NCI-H2196 treated with DMSO at 0.1 percent for 48 hours (cell line): Measurements from ENCODE around the gene HSPA12A.

ENCODE experiments used
- DNase-seq: peaks from one replicate; lab custom pipeline; 2025; ENCODE audit not compliant: unreplicated experiment; lab: John Stamatoyannopoulos, UW

Gene HSPA12A

DNA sequence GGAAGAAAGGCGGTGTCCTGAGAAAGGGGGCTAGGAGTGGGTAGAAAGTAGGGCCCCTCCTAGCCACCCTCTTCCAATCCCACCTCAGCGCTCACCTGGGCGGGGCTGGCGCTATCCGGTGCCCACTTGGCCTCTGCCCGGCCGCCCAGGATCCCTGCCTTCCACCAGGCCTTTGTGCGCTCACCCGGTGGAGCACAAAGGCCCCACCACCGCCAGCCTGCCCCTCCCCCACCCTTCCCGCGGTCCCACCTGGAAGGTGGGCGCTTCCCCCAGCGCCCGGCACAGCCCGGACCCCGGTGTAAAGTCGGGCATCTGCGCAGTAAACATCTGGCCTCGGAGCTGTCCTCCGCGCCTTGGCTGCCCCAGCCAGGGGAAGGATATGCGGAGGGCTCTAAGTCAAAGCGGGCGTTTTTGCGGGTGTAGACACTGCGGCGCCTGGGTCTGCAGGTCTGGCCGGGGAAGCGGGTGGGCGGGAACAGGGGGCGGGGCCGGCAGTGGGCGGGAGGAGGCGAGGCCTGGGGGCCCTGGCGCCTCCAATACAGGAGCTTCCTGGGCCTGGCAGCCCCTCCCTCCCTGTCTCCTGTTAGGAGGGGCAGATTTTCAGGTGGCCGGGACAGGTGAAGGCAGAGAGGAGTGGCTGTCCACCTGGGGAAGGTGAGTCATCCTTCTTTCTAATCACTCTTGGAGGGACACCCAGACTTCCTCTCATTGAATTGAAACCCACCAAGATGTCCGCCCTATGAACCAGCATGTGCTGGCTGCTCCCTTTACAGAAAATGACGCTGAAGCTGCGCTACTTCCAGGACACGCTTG, 72.3 kb downstream of the HSPA12A start:
- no peak for DNase-seq

DNA sequence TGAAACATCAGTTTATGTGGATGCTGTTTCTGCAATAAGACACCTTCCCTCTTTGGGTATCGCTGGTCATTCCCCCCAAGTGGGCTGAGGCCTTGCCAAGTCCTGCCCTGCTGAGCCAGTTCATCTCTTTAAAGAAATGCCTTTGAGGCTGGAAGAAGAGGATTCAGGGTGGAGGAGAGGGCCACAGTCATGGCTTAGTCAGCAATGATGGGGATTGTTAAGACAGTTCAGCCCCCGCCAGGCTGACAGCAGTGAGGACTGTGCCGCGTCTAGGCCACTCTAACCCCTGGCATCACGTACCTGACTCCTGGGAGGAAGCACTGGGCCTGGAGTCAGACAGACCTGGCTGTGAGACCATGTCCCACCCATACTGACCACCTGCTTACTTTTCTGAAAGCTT, 73.3 kb downstream of the HSPA12A start:
- DNase-seq, result no peak

DNA sequence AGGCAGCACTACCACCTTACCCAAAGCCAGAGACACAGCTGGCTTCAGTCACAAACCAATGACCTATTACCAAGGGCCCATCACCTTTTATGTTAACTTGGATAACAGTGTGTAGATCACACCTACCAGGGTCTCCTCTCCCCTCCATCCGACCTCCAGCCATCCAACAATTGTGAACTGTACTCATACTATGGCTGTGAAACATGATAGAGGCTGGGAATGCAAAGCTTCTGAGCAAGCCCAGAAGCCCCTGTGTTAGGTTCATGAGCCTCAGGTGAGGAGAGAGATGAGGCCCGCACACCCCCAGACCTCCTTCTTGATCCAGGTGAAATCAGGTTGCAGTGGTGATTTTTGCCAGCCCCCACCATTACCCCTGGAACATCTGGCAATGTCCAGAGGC, 73.9 kb downstream of the HSPA12A start:
- DNase-seq, result no peak

DNA sequence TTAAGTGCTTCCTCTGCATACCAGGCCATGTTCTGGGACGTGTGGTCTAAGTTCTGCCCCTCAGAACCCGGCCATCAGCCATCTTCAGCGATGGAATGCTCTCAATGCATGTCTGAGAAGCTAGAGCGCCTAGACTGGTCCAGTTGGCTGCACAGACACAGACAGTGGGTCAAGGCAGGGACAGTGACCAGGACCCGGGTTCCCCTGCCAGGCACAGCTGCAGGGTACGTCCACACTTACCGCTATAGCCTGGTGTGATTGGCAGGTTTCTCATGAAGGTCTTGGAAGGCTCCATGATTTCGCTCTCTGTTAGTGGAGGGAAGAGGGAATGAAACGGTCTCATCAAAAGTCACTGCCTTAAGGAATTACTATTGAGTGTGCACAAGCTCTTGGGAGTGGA, 74.3 kb downstream of the HSPA12A start:
- no peak for DNase-seq

DNA sequence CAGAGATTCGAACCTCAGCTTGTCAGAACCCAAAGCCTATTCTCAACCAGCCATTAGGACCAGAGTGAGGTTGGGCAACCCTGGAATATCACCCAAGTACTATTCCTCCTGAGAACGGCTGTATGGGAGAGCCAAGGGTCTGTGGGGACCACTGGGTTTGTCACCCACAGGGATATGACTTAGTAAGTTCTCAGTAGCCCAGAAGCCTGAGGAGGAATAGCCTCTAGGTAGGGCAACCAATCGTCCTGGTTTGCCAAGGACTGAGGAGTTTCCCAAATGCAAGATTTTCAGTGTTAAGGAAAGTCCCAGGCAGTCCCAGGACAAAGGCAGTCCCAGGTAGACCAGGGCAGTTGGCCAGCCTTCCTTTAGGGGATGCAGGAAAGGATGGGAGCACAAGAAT, 74.9 kb downstream of the HSPA12A start:
- no peak for DNase-seq

DNA sequence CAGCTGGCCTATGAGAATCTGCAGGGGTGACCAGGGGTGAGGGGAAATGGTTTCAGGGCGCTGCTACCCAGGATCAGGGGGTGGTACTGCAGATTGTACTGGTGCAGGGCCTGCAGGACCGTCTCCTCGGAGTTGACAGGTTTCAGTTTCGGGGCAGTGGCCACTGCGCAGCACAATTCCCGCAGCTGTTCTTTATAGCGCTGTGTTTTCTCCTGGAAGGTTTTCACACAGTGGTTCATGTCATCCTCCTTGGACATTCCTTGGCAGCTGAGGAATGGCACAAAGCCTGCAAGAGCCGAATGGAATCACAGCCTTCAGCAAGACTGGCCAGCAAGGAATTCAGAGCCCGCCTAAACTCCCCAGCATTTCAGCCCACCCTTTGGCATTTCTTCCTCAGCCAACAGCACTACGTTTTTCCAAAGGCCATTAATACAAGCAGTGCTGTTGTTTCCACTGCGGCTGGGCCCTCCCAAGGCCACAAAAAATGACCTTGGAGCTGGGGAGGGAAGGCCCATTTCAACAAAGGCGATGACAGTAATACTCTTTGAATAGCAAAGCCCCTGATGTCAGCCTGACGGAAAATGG, 76.7 kb downstream of the HSPA12A start:
- DNase-seq, result no peak

DNA sequence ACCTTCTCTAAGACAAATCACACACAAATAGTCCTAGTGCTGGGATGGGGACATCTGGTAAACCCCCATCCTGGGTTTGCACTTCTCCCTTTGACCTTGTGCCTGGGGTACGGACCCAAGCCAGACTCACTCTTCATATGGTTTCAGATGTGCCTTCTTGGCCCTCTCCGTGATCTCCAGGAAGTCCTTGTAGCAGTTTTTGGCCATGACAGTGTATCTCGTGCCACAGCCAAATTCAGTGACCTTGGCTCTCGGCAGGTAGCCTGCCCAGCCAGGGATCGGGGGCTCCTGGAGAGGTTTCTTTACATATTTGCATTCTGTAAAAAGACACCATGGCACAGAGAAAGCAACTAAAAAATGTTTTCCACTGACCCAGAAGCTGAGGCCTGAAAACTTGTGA, 77.7 kb downstream of the HSPA12A start:
- DNase-seq, result no peak

DNA sequence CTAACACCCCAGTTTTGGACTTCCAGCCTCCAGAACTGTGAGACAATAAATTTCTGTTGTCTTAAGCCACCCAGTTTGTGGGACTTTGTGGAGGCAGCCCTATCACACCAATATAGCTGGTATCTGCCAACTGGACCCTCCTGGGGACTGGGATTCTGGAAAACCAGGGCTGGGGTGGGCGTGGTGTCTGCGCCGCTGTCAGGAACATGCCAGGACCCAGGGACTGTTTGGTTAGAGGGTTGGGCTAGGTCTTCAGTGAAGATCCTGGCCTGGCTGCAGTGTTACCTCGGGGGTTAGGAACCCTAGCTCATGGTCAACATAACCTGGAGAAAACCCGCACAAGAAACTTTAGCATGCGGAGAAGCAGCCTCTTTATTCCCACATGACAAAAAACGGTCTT, 79.0 kb downstream of the HSPA12A start:
- no peak for DNase-seq

DNA sequence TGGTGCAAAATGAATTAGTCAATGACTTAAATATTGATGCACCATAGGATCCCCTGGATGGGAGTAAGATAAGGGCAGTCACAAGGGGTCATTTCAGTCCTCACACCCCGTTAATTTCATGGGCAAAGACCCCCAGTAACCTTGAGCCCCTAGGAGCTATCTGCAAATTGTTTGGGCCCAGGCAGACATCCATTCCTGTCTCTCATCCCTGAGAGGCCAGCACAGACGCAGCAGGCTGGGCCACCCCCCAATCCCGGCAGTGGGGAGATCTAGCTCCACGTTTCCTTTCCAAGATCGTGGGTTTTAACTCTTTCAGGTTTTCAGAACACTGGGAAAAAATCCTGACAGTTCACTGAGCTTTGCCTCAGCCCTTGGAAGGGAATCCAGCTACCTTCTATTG, 81.5 kb downstream of the HSPA12A start:
- DNase-seq, result no peak

DNA sequence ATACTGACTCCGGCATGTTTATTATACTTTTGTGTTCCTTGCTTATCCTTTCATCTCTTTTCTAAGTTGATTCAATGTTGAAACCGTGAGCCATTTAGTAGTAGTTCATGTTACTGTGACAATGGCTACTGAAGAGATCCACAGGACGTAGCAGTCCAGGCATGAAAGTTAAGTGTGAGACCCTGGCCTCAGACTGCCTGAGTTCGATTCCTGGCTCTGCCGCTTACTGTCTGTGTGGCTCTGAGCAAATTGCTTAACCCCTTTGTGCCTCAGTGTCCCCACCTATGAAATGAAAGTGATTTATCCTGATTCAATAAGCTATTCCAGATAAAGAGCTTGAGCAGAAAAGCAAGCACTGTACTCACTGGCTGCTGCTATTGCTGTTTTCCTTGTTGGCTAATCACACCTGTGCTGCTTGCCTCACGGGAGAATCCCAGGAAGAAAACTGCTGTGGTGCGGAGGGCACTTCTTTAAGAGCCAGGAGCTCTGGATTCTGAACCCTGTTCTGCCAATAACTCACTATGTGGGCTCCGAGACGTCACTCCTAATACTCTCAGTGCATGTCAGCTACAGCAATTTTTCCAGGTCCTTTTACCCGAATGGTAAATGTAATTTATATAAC, 83.2 kb downstream of the HSPA12A start:
- no peak for DNase-seq

DNA sequence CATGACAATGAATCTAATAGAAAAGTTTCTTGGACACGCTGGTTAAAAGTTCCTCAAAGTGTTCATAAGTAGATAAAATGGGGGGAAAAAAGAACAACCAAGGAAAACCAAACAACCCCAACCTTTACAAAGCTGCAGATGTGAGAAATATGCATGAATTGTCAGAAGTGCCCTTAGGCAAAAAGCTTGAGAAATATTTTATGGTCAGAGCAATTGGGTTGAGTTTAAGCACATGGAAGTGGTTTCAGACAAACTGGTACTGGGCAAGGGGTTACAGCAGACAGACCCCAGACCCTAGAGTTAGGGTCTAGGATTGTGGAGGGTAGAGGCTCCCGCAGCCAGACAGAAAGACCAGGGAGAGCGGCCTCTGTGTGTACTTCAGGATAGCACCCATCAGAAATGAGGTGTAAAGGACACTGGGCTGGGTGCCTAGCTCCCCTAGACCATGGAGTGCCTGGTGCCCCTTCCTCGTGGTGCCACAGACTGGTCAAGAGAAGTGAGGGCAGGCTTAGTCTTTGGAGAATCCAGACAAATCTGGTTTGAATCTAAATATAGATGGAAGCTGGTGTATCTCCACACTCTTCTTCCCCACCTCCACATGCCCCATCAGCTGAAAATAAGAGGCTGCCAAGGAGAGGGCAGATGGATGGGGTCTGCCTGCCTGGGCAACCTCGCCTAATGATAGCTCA, 84.4 kb downstream of the HSPA12A start:
- DNase-seq, result no peak

DNA sequence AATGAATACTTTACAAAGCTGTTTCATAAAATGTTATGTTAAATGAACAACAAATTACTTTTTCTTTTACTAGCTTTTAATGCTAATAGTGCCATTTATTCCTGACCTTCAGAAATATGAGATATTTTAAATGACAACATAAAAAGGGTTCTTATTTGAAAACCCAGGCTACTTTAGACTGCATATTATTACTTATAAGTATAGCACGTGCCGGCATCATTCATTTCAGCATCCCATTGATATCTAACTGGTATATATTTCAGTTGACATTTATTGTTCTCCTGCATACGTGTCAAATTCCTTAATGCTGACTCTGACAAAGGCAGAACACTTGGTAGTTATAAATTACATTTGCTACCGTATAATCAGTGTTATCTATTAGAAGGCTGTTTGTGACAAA, 86.3 kb downstream of the HSPA12A start:
- no peak for DNase-seq

DNA sequence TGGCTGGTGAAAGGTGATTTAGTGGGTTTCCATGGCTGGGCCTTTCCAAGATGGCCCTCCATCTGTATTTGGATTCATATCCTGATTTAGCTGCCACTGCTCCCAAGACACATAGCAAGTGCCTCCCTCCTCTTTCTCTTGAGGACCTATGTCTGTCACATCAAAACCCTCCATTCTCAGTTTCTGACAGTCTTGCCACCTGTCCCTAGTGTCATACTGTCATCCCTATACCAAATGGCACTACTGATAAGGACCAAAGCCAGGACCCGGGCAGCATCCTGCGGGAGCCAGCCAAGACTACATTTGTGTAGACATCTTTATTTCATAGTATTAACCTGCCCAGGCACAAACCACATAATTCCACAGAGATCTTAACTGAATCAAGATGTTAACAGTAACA, 86.8 kb downstream of the HSPA12A start:
- DNase-seq, result no peak

DNA sequence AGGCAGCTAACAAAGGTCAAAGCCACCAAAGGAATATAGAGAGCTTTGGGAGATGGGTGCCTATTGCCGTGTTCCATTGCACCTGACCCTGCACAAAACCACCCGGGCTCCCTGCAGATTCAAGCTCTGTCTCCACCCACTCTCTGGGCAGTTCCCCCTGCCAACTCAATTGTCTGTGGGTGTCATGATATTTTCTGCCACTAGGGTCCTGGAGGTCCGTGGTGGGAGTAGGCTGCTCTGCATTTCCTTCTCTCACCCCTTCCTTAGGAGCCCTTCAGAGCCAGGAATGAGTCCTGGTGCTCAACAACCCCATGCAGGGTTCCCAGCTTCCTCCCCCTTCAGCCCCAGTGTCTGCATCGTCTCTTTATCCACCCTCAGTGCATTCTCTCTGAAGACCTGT, 87.5 kb downstream of the HSPA12A start:
- DNase-seq, result no peak

DNA sequence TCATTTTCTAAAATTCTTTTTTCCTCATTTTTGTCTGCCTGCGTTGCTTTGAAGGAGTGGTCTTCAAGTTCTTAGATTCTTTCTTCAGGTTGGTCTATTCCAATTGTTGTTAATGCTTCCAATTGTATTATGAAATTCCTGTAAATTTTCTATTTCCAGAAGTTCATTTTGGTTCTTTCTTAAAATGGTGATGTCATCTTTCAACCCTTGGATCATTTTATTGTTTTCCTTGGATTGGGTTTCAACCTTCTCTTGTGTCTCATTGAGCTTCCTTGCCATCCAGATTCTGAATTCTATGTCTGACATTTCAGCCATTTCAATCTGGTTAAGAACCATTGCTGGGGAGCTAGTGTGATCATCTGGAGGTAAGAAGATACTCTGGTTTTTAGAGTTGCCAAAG, 88.5 kb downstream of the HSPA12A start:
- DNase-seq, result no peak

DNA sequence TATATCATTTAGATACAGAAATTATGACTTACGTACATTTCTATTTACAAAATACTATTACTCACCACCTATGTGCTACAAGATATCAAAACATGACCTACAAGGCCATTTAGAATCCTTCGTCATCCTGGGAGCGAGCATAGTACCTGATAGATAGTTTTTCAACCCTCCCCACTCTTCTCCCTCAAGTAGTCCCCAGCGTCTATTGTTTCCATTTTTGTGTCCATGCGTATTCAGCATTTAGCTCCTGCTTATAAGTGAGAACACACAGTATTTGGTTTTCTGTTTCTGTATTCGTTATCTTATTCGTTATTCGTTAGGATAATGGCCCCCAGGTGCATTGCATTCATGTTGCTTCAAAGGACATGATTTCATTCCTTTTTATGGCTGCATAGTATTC, 93.5 kb downstream of the HSPA12A start:
- DNase-seq, result no peak

DNA sequence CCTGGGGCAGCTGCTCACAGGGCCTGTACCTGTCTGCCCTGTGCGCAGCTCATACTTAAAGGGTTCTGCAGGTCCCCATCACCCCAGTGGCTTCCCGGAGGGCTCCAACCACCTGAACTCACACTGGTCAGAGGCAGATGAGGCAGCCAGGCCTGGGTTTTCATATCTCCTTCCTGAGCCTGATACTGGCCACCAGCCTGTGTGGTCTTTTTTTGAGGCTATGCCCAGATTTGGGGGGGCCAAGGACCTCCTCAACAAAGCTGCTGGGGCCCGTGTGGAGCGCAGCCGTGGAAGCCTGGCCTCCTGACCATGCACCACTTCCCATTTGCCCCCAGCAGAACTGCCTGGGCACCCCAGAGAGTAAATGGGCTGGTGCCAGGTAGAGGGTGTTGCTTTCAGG, 95.9 kb downstream of the HSPA12A start:
- no peak for DNase-seq

DNA sequence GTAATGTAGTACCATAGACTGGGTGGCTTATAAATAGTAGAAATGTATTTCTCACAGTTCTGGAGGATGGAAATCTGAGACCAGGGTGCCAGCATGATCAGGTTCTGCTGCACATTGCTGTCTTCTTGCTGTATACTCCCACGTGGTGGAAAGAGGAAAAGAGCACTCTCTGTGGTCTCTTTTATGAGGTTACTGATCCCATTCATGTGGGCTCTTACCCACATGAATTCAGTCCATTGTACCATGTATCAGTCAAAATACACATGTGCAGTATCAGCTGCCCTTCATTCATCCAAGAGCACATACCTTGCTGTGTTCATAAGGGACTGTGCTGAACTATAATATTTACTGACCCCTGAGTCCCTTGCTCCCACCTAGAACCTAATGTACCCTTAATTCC, 104.5 kb downstream of the HSPA12A start:
- no peak for DNase-seq

DNA sequence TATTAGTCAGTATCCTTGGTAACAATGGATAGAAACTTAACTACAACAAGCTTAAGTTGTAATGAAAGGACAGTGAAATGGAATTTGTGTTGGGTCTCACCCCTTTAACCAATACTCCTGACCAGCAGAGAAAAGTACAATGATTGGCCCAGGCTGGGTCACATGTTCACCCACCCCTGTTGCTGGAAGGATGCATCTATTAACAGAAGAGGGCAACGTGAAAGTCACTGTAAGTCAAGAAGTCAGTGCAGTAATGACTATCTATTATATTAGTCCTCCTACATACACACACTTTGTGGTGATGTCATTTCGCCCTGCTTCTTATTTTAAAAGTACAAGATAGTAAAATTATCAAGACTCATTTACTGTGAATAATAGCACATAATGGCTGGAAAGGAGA, 105.4 kb downstream of the HSPA12A start:
- no peak for DNase-seq

DNA sequence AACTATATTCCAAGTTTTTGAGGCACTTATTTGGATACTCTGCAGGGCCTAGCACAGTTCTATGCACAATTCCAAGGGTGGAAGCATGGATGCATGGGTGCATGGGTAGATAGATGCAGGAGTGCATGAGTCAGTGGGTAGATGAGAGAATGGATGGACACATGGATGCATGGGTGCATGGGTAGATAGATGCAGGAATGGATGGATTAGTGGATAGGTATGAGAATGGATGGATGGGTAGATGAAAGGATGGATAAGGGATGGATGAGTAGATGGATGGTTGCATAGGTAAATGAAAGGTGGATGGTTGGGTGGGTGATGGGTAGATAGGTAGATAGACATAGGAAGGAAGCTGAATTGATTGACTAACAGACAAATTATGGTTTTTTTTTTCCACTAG, 106.0 kb downstream of the HSPA12A start:
- no peak for DNase-seq

DNA sequence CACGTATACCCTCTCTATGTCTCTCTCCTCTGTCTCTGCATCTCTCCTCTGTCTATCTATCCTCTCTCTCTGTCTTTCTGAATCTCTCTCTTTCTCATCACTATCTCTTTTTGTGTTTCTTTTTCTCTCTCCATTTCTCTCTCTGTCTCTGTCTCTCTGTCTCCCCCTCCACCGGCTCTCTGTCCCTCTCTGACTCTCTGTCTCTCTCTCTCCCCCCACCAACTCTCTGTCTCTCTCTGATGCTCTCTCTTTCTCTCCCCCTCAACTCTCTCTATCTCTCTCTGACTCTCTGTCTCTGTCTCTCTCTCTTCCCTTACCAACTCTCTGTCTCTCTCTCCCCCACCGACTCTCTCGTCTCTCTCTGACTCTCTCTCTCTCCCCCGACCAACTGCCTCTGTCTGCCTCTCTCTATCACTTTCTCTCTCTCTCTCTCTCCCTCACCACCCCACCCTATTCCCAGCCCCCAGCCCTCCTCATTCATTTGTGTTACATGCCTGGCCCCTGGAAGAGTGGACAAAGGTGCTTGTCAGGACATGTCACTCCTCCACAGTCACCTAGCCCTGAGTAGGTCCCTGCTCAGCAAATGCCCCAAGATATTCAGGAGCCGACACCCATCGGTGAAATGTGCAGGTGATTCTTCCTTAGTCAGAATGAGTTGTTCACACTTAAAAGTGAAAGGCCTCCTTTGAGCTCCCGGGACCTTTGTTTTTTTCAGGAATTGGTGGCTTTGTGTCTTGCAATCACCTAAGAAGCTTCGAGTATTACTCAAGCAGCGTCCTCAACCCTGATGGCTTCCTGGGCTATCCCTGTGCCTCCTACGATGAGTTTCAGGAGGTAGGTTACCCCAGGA, 108.0 kb downstream of the HSPA12A start:
- no peak for DNase-seq
